NB4 (cell line): Measurements from ENCODE around the gene RGL4.

Experiments
- CTCF ChIP-seq: IDR thresholded peaks from one replicate; pipeline ENCODE4 v1.5.1; 2012; ENCODE audit warnings: low read depth, low read length
- MAX ChIP-seq: IDR thresholded peaks from 2 replicates; pipeline ENCODE4 v1.6.1; 2011; ENCODE audit warnings: low read depth, low read length
- MYC ChIP-seq: IDR thresholded peaks from 2 replicates; pipeline ENCODE4 v1.6.1; 2011; ENCODE audit warnings: low read depth, low read length
- POLR2A ChIP-seq: IDR thresholded peaks from 2 replicates; pipeline ENCODE4 v1.6.1; 2011; ENCODE audit warnings: mild to moderate bottlenecking; ENCODE audit not compliant: insufficient read length; ENCODE audit errors: extremely low read depth

DNA sequence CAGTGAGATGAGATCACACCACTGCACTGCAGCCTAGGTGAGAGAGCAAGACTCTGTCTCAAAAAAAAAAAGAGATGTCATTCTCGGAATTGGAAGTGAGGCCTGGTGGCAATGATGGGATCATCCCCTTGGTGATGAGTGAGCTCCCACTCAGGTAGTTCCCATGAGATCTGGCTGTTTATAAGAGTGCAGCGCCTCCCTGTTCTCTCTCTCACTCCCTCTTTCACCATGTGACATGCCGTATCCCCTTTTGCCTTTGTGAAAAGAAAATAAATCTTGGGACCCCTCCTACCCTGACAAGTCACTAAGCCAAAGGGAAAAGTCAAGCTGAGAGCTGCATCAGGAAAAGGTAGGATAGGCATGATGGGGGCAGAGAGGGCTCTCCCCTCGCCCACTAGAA lies 31.3 kb downstream of the RGL4 start:
- TF ChIP-seq POLR2A (no peak), CTCF (no peak), MYC (no peak), MAX (no peak)
